GM04503 (cell line): Measurements from ENCODE around the gene TPH1.
"Not testable (repeated sequence)": the region's sequence is repeated elsewhere in the genome, so short reads cannot be mapped to it uniquely, and the experiment has no call there.

Experiments
- DNase-seq: peaks from one replicate; pipeline ENCODE4 v3.0.0-alpha.2; 2012; ENCODE audit warnings: low read depth

The TPH1 gene

DNA sequence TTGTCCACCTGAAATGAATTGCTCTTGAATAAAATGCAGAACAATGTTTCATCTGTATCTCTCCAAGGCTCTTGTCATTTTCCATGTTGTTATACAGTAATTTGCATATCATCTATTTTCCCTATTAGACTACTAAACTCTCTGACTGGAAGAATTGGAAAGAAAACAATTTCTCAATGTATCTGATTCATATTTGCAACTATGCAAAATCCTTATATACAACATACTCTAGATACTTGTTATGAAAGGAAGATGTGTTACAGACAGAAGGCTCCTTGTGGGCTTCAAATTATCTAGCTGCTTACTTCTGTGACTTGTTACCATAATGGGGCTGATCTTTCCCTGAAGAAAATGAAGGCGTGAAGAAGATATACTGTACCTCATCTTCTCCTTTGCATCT, 23.6 kb downstream of the TPH1 start:
- DNase-seq: no peak

DNA sequence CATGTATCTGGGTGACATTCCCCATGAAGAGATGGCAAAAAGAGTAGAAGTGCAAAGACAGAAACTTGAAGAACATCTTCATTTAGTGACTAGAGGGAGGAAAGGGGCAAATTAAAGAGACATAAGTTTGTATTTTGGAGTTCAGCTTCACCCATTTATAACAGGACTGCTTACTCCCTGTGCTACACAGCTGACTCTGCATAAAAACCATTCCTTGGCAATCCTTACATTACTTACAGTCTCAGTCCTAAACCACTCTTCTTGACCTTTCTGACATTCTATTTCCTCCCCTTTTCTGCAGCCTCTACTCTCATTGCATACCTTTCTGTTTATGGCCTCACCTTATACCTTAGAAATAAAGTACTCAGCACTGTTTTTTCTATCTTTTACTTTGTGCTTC, 26.4 kb downstream of the TPH1 start:
- no peak for DNase-seq

DNA sequence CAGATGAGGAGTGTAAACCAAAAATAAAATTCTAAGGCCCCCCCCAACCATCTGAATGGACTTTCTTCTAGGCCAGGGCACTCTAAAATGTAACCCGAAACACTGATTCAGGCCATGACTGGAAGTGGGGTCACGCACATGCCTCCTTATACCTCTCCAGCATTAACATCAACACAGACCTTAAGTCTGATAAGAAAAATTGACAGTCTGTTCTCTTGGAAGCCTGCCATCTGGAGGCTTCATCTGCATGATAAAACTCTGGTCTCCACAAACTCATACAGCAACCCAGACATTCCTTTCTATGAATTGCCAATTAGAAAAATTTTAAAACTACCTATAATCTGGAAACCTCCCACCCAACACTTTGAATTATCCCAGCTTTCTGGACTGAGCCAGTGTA, 29.3 kb downstream of the TPH1 start:
- DNase-seq: no peak

DNA sequence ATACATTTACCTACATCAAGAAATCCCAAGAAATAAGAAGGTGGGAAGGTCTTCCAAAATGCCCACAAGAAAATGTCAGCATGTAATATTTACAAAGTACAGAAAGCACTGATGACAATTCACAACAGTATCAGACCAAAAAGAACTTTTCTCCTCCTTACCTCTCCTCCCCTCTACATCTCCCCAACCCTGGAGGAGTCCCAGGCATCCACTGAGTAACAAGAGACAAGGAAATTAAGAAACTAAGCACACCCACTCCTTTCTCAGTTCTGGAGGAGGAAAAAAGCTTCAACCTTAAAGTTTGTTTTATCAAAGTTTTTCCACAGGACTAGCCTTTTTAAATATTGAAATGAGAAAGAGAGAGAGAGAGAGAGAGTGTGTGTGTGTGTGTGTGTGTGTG, 31.2 kb downstream of the TPH1 start:
- no peak for DNase-seq

DNA sequence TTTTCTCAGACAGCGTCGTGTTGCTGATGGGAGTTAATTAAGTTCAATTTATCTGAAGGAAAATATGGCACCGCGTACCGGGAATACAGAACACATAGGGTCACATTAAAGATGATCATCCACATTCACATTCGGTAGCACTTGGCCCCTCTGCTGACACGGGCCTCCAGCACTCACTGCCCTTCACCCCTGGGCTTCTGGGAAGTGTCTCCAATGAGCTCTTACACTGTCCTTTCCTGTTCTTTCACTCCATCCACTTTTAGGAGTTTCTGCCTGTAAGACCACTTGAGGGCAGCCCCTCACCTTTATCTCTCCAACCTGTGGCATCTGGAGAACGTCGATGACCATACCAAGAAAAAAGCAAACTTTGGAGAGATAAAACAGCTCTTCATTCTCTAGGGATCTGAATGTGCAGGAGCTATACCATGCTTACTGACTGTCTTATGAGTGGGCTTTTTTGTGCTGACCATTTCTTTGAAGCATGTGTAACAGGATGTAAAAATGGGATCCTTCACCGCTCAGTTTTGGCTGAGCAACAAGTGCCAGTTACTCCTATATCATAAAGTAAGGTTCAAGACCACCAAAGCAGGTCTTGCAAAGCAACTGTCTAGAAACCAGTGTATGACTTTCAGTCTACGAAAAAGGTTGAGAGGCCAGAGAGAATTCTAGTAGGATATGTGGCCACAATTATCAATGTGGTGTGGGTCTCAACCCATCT, 32.1 kb downstream of the TPH1 start:
- DNase-seq: no peak

- DNase-seq: peak; percentile 44
Observed at GRCh38 chr11:18012906-18013781, 32.9 kb downstream of the TPH1 start, which contains the start of gene SERGEF. Gene SERGEF (minus strand): TSS chr11:18013047. CDS start chr11:18013010, 37 bp downstream.

DNA sequence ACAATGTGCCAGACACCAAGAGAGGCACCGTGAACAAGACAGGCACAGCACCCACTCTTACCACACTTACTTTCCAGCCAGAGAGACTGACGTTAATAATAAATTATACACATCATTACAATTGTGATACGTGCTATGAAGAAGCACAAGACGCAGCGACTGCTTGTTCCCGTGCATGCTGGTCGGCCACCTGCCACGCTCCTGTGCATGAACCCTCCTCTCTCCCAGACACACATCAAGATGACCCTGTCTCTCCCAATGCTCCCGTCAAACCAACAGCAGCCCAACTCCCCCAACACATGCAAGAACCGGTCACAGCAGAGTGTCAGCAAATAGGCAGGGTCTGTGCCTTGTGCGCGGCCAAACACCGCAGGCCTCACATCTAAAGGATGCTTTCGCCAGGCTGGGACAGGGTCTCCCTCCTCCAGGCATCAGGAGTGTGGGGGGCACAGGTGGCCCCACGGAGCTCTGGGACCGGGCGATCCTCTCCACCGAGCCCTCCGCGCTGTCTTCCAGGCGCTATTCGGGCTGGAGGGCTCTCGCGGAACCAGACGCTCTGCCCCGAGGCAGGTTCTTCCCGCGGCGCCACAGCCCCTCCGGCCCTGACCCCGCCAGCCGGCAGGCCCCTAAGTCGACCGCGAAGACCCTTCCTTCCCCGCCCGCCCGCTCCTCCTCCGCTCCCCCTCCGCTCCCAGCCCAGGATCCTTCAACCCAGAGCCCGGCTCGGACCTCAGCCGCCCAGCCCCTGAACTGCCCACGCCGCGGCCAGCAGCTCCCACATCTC, 33.8 kb downstream of the TPH1 start:
- no peak for DNase-seq

DNA sequence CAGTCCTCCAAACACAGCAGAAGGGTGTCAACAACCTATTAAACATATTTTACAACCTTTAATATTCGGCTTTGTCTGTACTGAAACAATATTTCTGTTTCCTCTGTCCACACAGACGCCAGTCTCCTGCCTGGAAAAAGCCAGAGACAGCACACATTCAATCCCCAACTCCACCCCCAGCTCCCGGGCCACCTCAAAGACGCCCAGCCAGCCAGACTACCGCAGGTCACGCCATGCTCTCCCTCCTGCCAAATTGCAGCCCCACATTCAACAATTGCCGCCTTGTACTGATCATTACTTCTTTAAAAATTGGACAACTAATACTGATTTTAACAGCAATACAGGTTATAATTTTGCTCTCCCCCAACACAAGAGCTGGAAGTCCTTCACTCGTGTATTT, 34.4 kb downstream of the TPH1 start:
- no peak for DNase-seq

GRCh38 chr11:18010977-18011586, 35.0 kb downstream of the TPH1 start:
- no peak for DNase-seq

DNA sequence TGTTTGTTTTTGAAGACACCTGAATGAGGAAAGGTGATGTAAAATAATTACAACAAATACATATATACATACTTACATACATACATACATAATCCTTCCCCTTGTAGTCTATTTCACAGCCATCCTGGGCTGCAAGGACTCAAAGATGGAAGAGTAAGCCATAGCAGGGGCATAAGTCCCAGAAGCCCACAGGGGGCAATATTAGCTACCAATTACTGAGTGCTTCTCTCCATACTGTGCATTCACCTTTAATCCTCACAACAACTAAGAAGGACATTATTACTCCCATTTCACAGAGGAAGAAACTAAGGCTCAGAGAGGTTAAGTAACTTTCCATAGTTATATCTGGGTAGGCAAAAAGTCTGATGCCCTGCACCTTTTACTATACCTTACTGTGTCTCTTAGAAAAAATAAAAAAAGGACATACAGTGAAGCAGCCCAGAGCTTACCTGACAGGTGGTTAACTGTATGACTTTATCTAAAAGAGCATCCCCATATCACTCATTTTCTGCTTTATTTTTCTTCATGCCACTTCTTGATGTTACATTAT, 35.9 kb downstream of the TPH1 start:
- DNase-seq: no peak

DNA sequence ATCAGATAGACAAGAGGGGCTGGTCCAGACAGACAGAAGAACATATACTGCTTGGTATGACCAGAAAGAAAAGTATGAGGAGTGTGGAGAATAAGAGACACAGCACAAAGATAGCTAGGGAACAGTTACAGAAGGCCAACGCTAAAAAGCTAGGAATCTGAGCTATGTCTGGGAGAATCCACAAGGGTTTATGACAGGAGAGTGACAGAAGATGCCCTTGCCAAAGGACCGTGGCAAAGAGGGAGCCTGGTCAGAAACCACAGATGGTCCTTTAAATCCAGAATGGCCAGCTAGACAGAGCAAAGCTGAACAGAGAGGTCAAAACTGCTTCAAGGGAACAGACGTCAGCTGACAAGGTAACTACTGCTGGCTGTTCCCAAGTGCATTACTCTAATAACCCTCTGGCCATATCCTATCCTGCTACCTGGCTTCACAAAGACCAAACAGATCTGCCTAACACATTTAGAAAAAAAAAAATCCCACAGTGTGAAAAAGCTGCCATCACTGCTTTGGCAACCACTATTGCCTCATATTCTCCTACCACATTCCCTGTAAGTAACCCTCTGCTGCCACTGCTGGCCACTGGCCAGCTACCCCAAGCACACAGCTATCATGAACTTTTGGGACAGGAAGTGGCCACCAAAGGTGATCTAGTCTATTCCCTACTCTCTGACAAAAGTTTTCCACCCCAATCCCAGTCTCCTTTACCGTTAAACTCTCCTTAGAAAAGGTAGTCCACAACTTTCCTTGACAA, 40.5 kb downstream of the TPH1 start:
- no peak for DNase-seq

DNA sequence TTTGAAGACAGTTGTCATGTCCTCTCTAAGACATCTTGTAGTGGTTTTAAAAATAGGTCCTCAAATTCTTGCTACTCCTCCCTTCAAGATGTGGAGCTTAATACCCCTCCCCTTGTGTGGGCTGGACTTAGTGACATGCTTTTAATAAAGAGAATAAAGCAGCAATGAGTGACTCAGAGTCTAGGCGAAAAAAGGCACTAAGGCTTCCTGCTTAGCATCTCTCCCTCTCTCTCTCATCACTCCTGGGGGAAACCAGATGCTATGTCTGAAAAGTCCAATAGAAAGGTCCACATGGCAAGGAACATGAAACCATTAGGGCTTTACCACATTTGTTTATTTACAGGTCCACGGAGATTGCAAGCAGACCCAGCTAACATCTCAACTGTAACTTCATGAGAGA, 44.9 kb downstream of the TPH1 start:
- DNase-seq: no peak

- no peak for DNase-seq
Observed at GRCh38 chr11:18000760-18001159, 45.3 kb downstream of the TPH1 start.

GRCh38 chr11:18000128-18000527, 45.9 kb downstream of the TPH1 start:
- DNase-seq: not testable (repeated sequence)
